Mesendoderm (in vitro differentiated cells): Measurements from ENCODE around the gene TMC5.

Experiments
- DNase-seq: peaks from one replicate; pipeline ENCODE4 v3.0.0; 2013
- H2AK5ac ChIP-seq: 2 replicates; pipeline ENCODE4 v1.6.1; 2013; ENCODE audit warnings: low read length, inconsistent platforms
- H2BK120ac ChIP-seq: 2 replicates; pipeline ENCODE4 v1.6.1; 2013; ENCODE audit warnings: low read depth, mild to moderate bottlenecking, low read length, moderate library complexity, mixed read lengths
- H2BK15ac ChIP-seq: replicated peaks from 2 replicates; pipeline ENCODE4 v1.6.1; 2013; ENCODE audit warnings: low read depth, mild to moderate bottlenecking, moderate library complexity
- H2BK5ac ChIP-seq: 2 replicates; pipeline ENCODE4 v1.6.1; 2013; ENCODE audit warnings: low read length, inconsistent platforms
- H3K18ac ChIP-seq: 2 replicates; pipeline ENCODE4 v1.6.1; 2013; ENCODE audit warnings: mild to moderate bottlenecking, low read length, mixed read lengths
- H3K23ac ChIP-seq: one replicate; pipeline ENCODE4 v1.6.1; 2013; ENCODE audit warnings: low read length
- H3K27ac ChIP-seq: 2 replicates; pipeline ENCODE4 v1.5.1; 2013; ENCODE audit warnings: low read depth, mild to moderate bottlenecking, inconsistent platforms, low read length, moderate library complexity
- H3K27me3 ChIP-seq: 2 replicates; pipeline ENCODE4 v1.6.1; 2013; ENCODE audit warnings: low read length, control low read depth, mild to moderate bottlenecking, inconsistent platforms; ENCODE audit not compliant: insufficient read depth, poor library complexity
- H3K36me3 ChIP-seq: 2 replicates; pipeline ENCODE4 v1.6.1; 2013; ENCODE audit warnings: low read length, inconsistent platforms; ENCODE audit not compliant: control insufficient read depth, insufficient read depth
- H3K4ac ChIP-seq: one replicate; pipeline ENCODE4 v1.6.1; 2013; ENCODE audit warnings: low read depth, mild to moderate bottlenecking, low read length, moderate library complexity
- H3K4me1 ChIP-seq: 2 replicates; pipeline ENCODE4 v1.6.1; 2013; ENCODE audit warnings: low read depth, low read length, inconsistent platforms; ENCODE audit not compliant: control insufficient read depth
- H3K4me2 ChIP-seq: 2 replicates; pipeline ENCODE4 v1.6.1; 2013; ENCODE audit warnings: low read length
- H3K4me3 ChIP-seq: 2 replicates; pipeline ENCODE4 v1.5.1; 2013; ENCODE audit warnings: mild to moderate bottlenecking, low read length
- H3K56ac ChIP-seq: one replicate; pipeline ENCODE4 v1.6.1; 2013; ENCODE audit warnings: low read length
- H3K79me1 ChIP-seq: 2 replicates; pipeline ENCODE4 v1.6.1; 2013; ENCODE audit warnings: low read length, inconsistent platforms
- H3K79me2 ChIP-seq: 2 replicates; pipeline ENCODE4 v1.6.1; 2013; ENCODE audit warnings: mild to moderate bottlenecking, low read length; ENCODE audit not compliant: control insufficient read depth, insufficient read depth
- H3K9ac ChIP-seq: 2 replicates; pipeline ENCODE4 v1.6.1; 2013; ENCODE audit warnings: low read length, inconsistent platforms
- H4K5ac ChIP-seq: one replicate; pipeline ENCODE4 v1.6.1; 2013; ENCODE audit warnings: low read length
- H4K8ac ChIP-seq: one replicate; pipeline ENCODE4 v1.6.1; 2013; ENCODE audit warnings: low read depth, mild to moderate bottlenecking, control low read depth, low read length, moderate library complexity
- WGBS: extraction: QIAGEN DNeasy Blood & Tissue Kit; methylation state at CpG from one replicate; pipeline ENCODE4 v1.1.7; 2013; ENCODE audit warnings: low lambda C conversion rate, missing lambda C conversion rate; ENCODE audit not compliant: insufficient coverage; ENCODE audit errors: extremely low coverage; 5-methylcytosine and 5-hydroxymethylcytosine counted together

Gene TMC5

DNA sequence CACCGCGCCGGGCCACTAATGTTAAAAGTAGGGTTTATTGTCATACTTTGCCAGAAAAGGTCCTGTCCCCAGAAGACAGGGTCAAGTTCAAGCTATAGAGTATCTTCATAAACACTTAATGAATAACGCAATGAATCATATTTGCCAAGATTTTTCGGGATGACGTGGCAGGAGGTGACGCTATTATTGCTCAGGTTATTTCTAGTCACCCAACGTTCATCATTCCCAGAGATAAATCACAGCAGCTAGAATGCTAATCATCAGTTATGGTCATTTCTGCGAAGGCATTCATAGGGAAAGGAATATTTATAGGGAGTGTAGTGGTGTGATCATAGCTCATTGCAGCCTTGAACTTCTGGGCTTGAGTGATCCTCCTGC lies 2.0 kb downstream of the TMC5 start:
- no CpG with 5 or more reads among the region's 9 CpGs for WGBS
- H3K4me3 ChIP-seq: no peak overlapping the region

DNA sequence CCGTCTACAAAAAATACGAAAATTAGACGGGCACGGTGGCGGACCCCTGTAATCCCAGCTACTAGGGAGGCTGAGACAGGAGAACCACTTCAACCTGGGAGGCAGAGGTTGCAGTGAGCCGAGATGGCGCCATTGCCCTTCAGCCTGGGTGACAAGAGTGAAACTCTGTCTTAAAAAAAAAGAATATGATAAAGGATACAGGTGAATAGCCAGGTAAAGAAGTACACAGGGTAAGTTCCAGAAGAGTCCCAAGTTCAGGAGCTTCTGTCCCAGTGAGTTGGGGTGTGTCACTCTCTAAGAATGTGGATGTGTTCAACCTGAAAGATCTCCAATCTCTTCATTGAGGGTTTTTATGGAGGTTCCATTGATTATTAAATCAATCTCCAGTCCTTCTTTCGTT lies 6.8 kb downstream of the TMC5 start:
- H2BK5ac ChIP-seq: no peak overlapping the region
- no peaks in the 10 kb centered on the region for H3K27me3 ChIP-seq
- no peak overlapping the region for H2AK5ac ChIP-seq
- H3K18ac ChIP-seq: no peak overlapping the region
- H3K4ac ChIP-seq: no peak overlapping the region
- no peaks in the 10 kb centered on the region for H3K79me2 ChIP-seq
- no peak overlapping the region for H2BK15ac ChIP-seq
- H3K23ac ChIP-seq: no peak overlapping the region
- H3K36me3 ChIP-seq: no peaks in the 10 kb centered on the region
- H3K4me3 ChIP-seq: no peak overlapping the region
- H2BK120ac ChIP-seq: no peak overlapping the region
- no peak overlapping the region for H3K9ac ChIP-seq
- no peaks in the 10 kb centered on the region for H3K79me1 ChIP-seq
- H3K4me2 ChIP-seq: no peak overlapping the region
- no peak overlapping the region for H3K27ac ChIP-seq
- DNase-seq: no peak
- no peak overlapping the region for H3K56ac ChIP-seq
- no peak overlapping the region for H4K5ac ChIP-seq
- no peaks in the 10 kb centered on the region for H3K4me1 ChIP-seq
- WGBS: no CpG with 5 or more reads among the region's 8 CpGs
- no peak overlapping the region for H4K8ac ChIP-seq

More for the DNA sequence above, 2.0 kb downstream of the TMC5 start:
- Histone ChIP-seq H3K27ac (no peak overlapping the region), H2BK15ac (no peak overlapping the region), H2AK5ac (no peak overlapping the region), H3K4ac (no peak overlapping the region), H3K4me2 (no peak overlapping the region), H3K56ac (no peak overlapping the region), H3K4me1 (peaks cover 3% of the 10 kb centered on the region), H3K79me1 (no peaks in the 10 kb centered on the region), H3K27me3 (no peaks in the 10 kb centered on the region), H4K8ac (no peak overlapping the region), H3K79me2 (no peaks in the 10 kb centered on the region), H2BK5ac (no peak overlapping the region), H3K36me3 (no peaks in the 10 kb centered on the region), H4K5ac (no peak overlapping the region), H3K18ac (no peak overlapping the region), H3K9ac (no peak overlapping the region), H3K23ac (no peak overlapping the region), H2BK120ac (no peak overlapping the region)
- DNase-seq: no peak

DNA sequence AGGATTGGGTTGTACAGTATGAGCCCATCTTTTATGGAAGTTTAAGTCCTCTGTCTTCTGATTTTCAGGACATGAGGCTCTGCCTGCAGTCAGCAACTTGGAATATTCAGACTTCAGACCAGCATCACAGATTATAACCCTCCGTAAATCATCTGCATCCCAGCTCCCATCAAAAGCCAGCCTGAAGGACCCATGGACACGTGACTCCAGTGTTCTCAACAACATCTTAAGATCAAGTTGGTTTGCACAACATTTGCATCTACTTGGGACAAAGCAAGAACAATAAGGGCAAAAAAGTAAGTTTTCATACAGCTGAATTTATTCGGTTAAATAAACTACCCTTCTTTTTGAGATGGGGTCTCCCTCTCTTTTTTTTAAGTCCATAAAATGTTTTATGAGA lies 12.7 kb downstream of the TMC5 start:
- WGBS: no CpG with 5 or more reads among the region's 3 CpGs
- Histone ChIP-seq H3K4ac (no peak overlapping the region), H4K5ac (no peak overlapping the region), H3K79me1 (no peaks in the 10 kb centered on the region), H3K36me3 (no peaks in the 10 kb centered on the region), H3K27me3 (no peaks in the 10 kb centered on the region), H3K4me1 (no peaks in the 10 kb centered on the region), H2AK5ac (no peak overlapping the region), H2BK15ac (no peak overlapping the region), H3K56ac (no peak overlapping the region), H3K9ac (no peak overlapping the region), H3K18ac (no peak overlapping the region), H3K23ac (no peak overlapping the region), H2BK120ac (no peak overlapping the region), H2BK5ac (no peak overlapping the region), H3K4me3 (no peak overlapping the region), H3K79me2 (no peaks in the 10 kb centered on the region), H3K27ac (no peak overlapping the region), H3K4me2 (no peak overlapping the region), H4K8ac (no peak overlapping the region)
- DNase-seq: no peak

- no peaks in the 10 kb centered on the region for H3K79me2 ChIP-seq
- H2BK15ac ChIP-seq: no peak overlapping the region
- DNase-seq: no peak
- H2BK120ac ChIP-seq: no peak overlapping the region
- no peak overlapping the region for H3K4ac ChIP-seq
- H2BK5ac ChIP-seq: no peak overlapping the region
- H3K4me3 ChIP-seq: no peak overlapping the region
- H4K8ac ChIP-seq: no peak overlapping the region
- WGBS: no CpG with 5 or more reads among the region's 6 CpGs
- H4K5ac ChIP-seq: no peak overlapping the region
- H3K9ac ChIP-seq: no peak overlapping the region
- H3K36me3 ChIP-seq: no peaks in the 10 kb centered on the region
- H2AK5ac ChIP-seq: no peak overlapping the region
- no peak overlapping the region for H3K4me2 ChIP-seq
- no peaks in the 10 kb centered on the region for H3K27me3 ChIP-seq
- no peak overlapping the region for H3K18ac ChIP-seq
- no peak overlapping the region for H3K23ac ChIP-seq
- no peaks in the 10 kb centered on the region for H3K4me1 ChIP-seq
- no peak overlapping the region for H3K27ac ChIP-seq
- H3K79me1 ChIP-seq: no peaks in the 10 kb centered on the region
- no peak overlapping the region for H3K56ac ChIP-seq
Observed at GRCh38 chr16:19431636-19432340, 14.1 kb downstream of the TMC5 start.

GRCh38 chr16:19432429-19432828 lies 14.7 kb downstream of the TMC5 start:
- Histone ChIP-seq H4K8ac (no peak overlapping the region), H3K27me3 (no peaks in the 10 kb centered on the region), H3K4me3 (no peak overlapping the region), H3K27ac (no peak overlapping the region), H3K56ac (no peak overlapping the region), H3K23ac (no peak overlapping the region), H3K4me1 (no peaks in the 10 kb centered on the region), H3K79me1 (no peaks in the 10 kb centered on the region), H3K4ac (no peak overlapping the region), H2BK15ac (no peak overlapping the region), H2AK5ac (no peak overlapping the region), H3K18ac (no peak overlapping the region), H2BK5ac (no peak overlapping the region), H2BK120ac (no peak overlapping the region), H3K4me2 (no peak overlapping the region), H3K36me3 (no peaks in the 10 kb centered on the region), H3K9ac (no peak overlapping the region), H4K5ac (no peak overlapping the region), H3K79me2 (no peaks in the 10 kb centered on the region)
- DNase-seq: peak; percentile 55

DNA sequence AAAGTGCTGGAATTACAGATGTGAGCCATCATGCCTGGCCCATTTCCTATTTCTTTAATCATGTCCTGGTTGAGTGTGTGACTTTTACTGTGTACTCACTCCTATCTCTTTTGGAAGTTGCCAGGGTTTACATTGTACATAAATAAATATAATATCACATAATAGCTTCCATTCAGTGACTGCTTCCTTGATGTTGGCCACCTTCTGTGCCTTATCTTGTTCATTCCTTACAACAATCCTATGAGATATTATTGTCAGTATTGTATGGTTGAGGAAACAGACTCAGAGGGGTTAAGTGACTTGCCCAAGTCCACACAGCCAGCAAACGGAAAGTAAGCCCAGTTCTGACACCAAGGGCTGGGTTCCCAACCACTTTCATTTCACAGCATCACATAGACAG lies 16.9 kb downstream of the TMC5 start:
- Histone ChIP-seq H3K27ac (no peak overlapping the region), H2BK5ac (no peak overlapping the region), H3K79me2 (no peaks in the 10 kb centered on the region), H3K27me3 (no peaks in the 10 kb centered on the region), H3K56ac (no peak overlapping the region), H3K23ac (no peak overlapping the region), H4K8ac (no peak overlapping the region), H4K5ac (no peak overlapping the region), H3K4me3 (no peak overlapping the region), H3K4ac (no peak overlapping the region), H3K36me3 (no peaks in the 10 kb centered on the region), H3K9ac (no peak overlapping the region), H2BK120ac (no peak overlapping the region), H3K79me1 (no peaks in the 10 kb centered on the region), H2BK15ac (no peak overlapping the region), H3K18ac (no peak overlapping the region), H3K4me1 (no peaks in the 10 kb centered on the region), H3K4me2 (no peak overlapping the region), H2AK5ac (no peak overlapping the region)
- WGBS: no CpG with 5 or more reads among the region's 1 CpG
- no peak for DNase-seq
